Astrocyte (in vitro differentiated cells and primary cell): ENCODE data around the gene PACSIN1. TPM values are rescaled to one million over a fixed set of nuclear protein-coding genes. Genes with fewer than 3 reads are reported as not detected.

ENCODE experiments used
- DNase-seq: peaks from one replicate; pipeline ENCODE4 v3.0.0-alpha.2; 2010; ENCODE audit warnings: low read depth
- FAIRE-seq: peaks from 2 replicates; lab custom pipeline; 2011; peaks lifted over from hg19 to GRCh38; lab: Jason Lieb, UNC
- H2AFZ ChIP-seq: 2 replicates; pipeline ENCODE4 v1.6.0; 2012; ENCODE audit warnings: low read depth, low read length, inconsistent platforms
- H3K27ac ChIP-seq: 2 replicates; pipeline ENCODE4 v1.5.1; 2011; ENCODE audit warnings: low read depth, low read length, inconsistent platforms
- H3K27me3 ChIP-seq: 2 replicates; pipeline ENCODE4 v1.6.0; 2011; ENCODE audit warnings: low read length, inconsistent platforms; ENCODE audit not compliant: insufficient read depth
- H3K36me3 ChIP-seq: 2 replicates; pipeline ENCODE4 v1.5.1; 2011; ENCODE audit warnings: low read length, inconsistent platforms; ENCODE audit not compliant: insufficient read depth
- H3K4me1 ChIP-seq: 2 replicates; pipeline ENCODE4 v1.5.1; 2011; ENCODE audit warnings: low read length, inconsistent platforms; ENCODE audit not compliant: insufficient read depth
- H3K4me2 ChIP-seq: 2 replicates; pipeline ENCODE4 v1.6.0; 2012; ENCODE audit warnings: low read length, inconsistent platforms
- H3K4me3 ChIP-seq: 2 replicates; pipeline ENCODE4 v1.5.1; 2011; ENCODE audit warnings: low read depth, mild to moderate bottlenecking, low read length, inconsistent platforms; ENCODE audit not compliant: insufficient read depth
- H3K79me2 ChIP-seq: 2 replicates; pipeline ENCODE4 v1.6.0; 2012; ENCODE audit warnings: mild to moderate bottlenecking, low read length, inconsistent platforms; ENCODE audit not compliant: insufficient read depth
- H3K9ac ChIP-seq: 2 replicates; pipeline ENCODE4 v1.6.0; 2012; ENCODE audit warnings: mild to moderate bottlenecking, low read length, inconsistent platforms
- H3K9me3 ChIP-seq: 2 replicates; pipeline ENCODE4 v1.5.1; 2012; ENCODE audit warnings: low read depth, mild to moderate bottlenecking, low read length, inconsistent platforms; ENCODE audit not compliant: insufficient read depth
- H4K20me1 ChIP-seq: 2 replicates; pipeline ENCODE4 v1.6.0; 2012; ENCODE audit warnings: low read length, inconsistent platforms; ENCODE audit not compliant: insufficient read depth
- H3K27ac Mint-ChIP-seq: one replicate; pipeline ENCODE4 v1.8.0; 2021; ENCODE audit warnings: mild to moderate bottlenecking, mixed read lengths; ENCODE audit not compliant: unreplicated experiment
- H3K27me3 Mint-ChIP-seq: one replicate; pipeline ENCODE4 v1.8.0; 2021; ENCODE audit warnings: low read depth, mixed read lengths; ENCODE audit not compliant: unreplicated experiment
- H3K36me3 Mint-ChIP-seq: one replicate; pipeline ENCODE4 v1.8.0; 2021; ENCODE audit warnings: low read depth, mixed read lengths; ENCODE audit not compliant: unreplicated experiment
- H3K4me1 Mint-ChIP-seq: one replicate; pipeline ENCODE4 v1.8.0; 2021; ENCODE audit warnings: low read depth, mixed read lengths; ENCODE audit not compliant: unreplicated experiment
- H3K4me3 Mint-ChIP-seq: one replicate; pipeline ENCODE4 v1.8.0; 2021; ENCODE audit warnings: mild to moderate bottlenecking, moderate library complexity, mixed read lengths; ENCODE audit not compliant: unreplicated experiment
- H3K9me3 Mint-ChIP-seq: one replicate; pipeline ENCODE4 v1.8.0; 2021; ENCODE audit warnings: mild to moderate bottlenecking, mixed read lengths; ENCODE audit not compliant: unreplicated experiment
- EZH2 ChIP-seq: IDR thresholded peaks from 2 replicates; pipeline ENCODE4 v1.6.1; 2012; ENCODE audit warnings: mild to moderate bottlenecking, low read length, inconsistent platforms; ENCODE audit not compliant: insufficient read depth
- total RNA-seq: library from RNA; stranded (reverse); gene quantifications from 2 replicates; pipeline ENCODE4 v1.2.1, GENCODE V29; 2021
- TF ChIP-seq, protein P1 (sequence below): IDR thresholded peaks from 2 replicates; pipeline ENCODE4 v1.5.1; 2011; ENCODE audit warnings: low read depth, mild to moderate bottlenecking, inconsistent platforms, low read length, moderate library complexity; ENCODE audit not compliant: insufficient read depth

PACSIN1 gene
- total RNA-seq, 1 donor from 2014 or later = 0.32 TPM

DNA sequence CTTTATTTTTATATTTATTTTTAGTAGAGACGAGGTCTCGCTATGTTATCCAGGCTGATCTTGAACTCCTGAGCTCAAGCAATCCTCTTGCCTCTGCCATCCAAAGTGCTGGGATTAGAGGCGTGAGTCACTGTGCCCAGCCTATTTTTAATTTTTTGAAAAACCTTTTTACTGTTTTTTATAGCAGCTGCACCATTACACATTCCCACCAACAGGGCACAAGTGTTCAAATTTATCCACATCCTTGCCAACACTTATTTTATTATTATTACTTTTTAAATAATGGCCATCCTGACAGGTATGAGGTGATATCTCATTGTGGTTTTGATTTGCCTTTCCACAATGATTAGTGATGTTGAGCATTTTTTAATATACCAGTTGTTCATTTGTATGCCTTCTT is 42.5 kb downstream of the PACSIN1 start:
- no peaks in the 10 kb centered on the region for H3K36me3 Mint-ChIP-seq
- H3K4me1 Mint-ChIP-seq = no peaks in the 10 kb centered on the region
- no peak for TF ChIP-seq EZH2
- TF ChIP-seq, protein P1, sequence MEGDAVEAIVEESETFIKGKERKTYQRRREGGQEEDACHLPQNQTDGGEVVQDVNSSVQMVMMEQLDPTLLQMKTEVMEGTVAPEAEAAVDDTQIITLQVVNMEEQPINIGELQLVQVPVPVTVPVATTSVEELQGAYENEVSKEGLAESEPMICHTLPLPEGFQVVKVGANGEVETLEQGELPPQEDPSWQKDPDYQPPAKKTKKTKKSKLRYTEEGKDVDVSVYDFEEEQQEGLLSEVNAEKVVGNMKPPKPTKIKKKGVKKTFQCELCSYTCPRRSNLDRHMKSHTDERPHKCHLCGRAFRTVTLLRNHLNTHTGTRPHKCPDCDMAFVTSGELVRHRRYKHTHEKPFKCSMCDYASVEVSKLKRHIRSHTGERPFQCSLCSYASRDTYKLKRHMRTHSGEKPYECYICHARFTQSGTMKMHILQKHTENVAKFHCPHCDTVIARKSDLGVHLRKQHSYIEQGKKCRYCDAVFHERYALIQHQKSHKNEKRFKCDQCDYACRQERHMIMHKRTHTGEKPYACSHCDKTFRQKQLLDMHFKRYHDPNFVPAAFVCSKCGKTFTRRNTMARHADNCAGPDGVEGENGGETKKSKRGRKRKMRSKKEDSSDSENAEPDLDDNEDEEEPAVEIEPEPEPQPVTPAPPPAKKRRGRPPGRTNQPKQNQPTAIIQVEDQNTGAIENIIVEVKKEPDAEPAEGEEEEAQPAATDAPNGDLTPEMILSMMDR = no peak
- no peak overlapping the region for H3K27ac Mint-ChIP-seq
- no peak overlapping the region for H3K4me3 Mint-ChIP-seq
- H3K4me2 ChIP-seq = no peak overlapping the region
- H3K9ac ChIP-seq = no peak overlapping the region
- H3K4me1 ChIP-seq = no peaks in the 10 kb centered on the region
- H3K9me3 ChIP-seq = no peaks in the 10 kb centered on the region
- no peak overlapping the region for H2AFZ ChIP-seq
- no peak for DNase-seq
- H3K79me2 ChIP-seq = no peaks in the 10 kb centered on the region
- no peaks in the 10 kb centered on the region for H4K20me1 ChIP-seq
- no peak overlapping the region for H3K27ac ChIP-seq
- peaks cover 3% of the 10 kb centered on the region for H3K27me3 Mint-ChIP-seq
- H3K27me3 ChIP-seq = peaks cover 4% of the 10 kb centered on the region
- no peak for FAIRE-seq
- H3K9me3 Mint-ChIP-seq = peaks cover 1% of the 10 kb centered on the region
- H3K4me3 ChIP-seq = no peak overlapping the region
- no peaks in the 10 kb centered on the region for H3K36me3 ChIP-seq

DNA sequence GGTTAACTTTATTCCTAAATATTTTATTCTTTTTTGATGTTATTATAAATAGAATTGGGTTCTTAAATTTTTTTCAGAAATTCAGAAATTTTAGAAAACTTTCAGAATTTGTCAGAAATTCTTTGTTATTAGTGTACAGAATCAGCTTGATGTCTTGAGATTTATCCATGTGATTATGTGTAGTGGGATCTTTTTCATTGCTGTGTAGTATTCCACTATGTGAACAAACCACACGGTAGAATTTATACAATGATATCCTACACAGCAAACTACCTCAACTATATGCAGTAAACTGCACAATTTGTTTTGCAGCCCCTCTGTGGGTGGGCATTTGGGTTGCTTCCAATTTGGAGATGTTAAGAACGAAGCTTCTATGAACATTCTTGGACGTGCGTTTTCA is 43.9 kb downstream of the PACSIN1 start:
- DNase-seq = no peak
- Mint-ChIP-seq H3K4me1 (no peaks in the 10 kb centered on the region), H3K36me3 (no peaks in the 10 kb centered on the region)

DNA sequence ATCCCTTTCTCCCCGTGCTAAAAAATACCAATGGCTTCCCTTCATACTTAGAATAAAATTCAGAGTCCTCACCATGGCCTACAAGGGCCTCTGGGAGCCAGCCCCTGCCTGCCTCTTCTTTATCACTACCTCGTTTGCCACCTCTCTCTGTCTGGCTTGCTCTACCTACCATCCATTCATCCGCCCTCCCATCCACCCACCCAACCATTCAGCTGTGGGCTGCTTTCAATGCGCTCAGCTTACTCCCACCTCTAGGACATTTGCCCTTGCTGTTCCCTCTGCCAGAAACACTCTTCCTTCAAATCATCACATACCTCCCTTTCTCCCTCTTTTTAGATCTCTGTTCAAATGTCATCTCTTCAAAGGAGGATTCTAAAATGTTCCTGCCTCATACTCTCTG is 44.4 kb downstream of the PACSIN1 start:
- H3K4me1 ChIP-seq = peaks cover 5% of the 10 kb centered on the region
- TF ChIP-seq, protein P1 = no peak
- TF ChIP-seq EZH2 = no peak
- Mint-ChIP-seq H3K4me3 (no peak overlapping the region), H3K36me3 (no peaks in the 10 kb centered on the region), H3K4me1 (no peaks in the 10 kb centered on the region), H3K27ac (no peak overlapping the region), H3K27me3 (peaks cover 18% of the 10 kb centered on the region), H3K9me3 (no peaks in the 10 kb centered on the region)
- H3K4me3 ChIP-seq = no peak overlapping the region
- no peak overlapping the region for H3K9ac ChIP-seq
- no peaks in the 10 kb centered on the region for H4K20me1 ChIP-seq
- no peak for FAIRE-seq
- no peak for DNase-seq
- H3K9me3 ChIP-seq = no peaks in the 10 kb centered on the region
- no peaks in the 10 kb centered on the region for H3K79me2 ChIP-seq
- no peaks in the 10 kb centered on the region for H3K36me3 ChIP-seq
- H3K27me3 ChIP-seq = peaks cover 6% of the 10 kb centered on the region
- no peak overlapping the region for H3K4me2 ChIP-seq
- no peak overlapping the region for H3K27ac ChIP-seq
- H2AFZ ChIP-seq = no peak overlapping the region

More for the DNA sequence above, 43.9 kb downstream of the PACSIN1 start:
- no peaks in the 10 kb centered on the region for H3K36me3 ChIP-seq
- no peaks in the 10 kb centered on the region for H3K9me3 Mint-ChIP-seq
- H3K9ac ChIP-seq = no peak overlapping the region
- no peak overlapping the region for H3K4me2 ChIP-seq
- TF ChIP-seq, protein P1 = no peak
- no peak for TF ChIP-seq EZH2
- peaks cover 5% of the 10 kb centered on the region for H3K27me3 ChIP-seq
- no peaks in the 10 kb centered on the region for H3K9me3 ChIP-seq
- no peak overlapping the region for H2AFZ ChIP-seq
- no peak overlapping the region for H3K27ac ChIP-seq
- H3K4me3 ChIP-seq = no peak overlapping the region
- FAIRE-seq = no peak
- no peaks in the 10 kb centered on the region for H4K20me1 ChIP-seq
- H3K79me2 ChIP-seq = no peaks in the 10 kb centered on the region
- peaks cover 3% of the 10 kb centered on the region for H3K4me1 ChIP-seq
- H3K27me3 Mint-ChIP-seq = peaks cover 16% of the 10 kb centered on the region
- no peak overlapping the region for H3K27ac Mint-ChIP-seq
- no peak overlapping the region for H3K4me3 Mint-ChIP-seq
